PFSK-1 (cell line): ENCODE measurements around the gene RHOC.
A peak's percentile ranks its signal among the peaks of the same experiment; 100 is the strongest.

Experiments
- FOXP2 ChIP-seq: optimal IDR thresholded peaks from 2 replicates; pipeline ENCODE3; 2011; ENCODE audit warnings: borderline replicate concordance, control low read depth, inconsistent platforms; ENCODE audit not compliant: insufficient read depth; ENCODE audit errors: extremely low read length, extremely low read depth
- POLR2AphosphoS5 ChIP-seq: IDR thresholded peaks from 2 replicates; pipeline ENCODE4 v1.6.1; 2012; ENCODE audit warnings: low read depth, mild to moderate bottlenecking, control low read depth, low read length, moderate library complexity
- SIN3A ChIP-seq: IDR thresholded peaks from 2 replicates; pipeline ENCODE4 v1.6.1; 2012; ENCODE audit warnings: mild to moderate bottlenecking, low read length, moderate library complexity, borderline replicate concordance; ENCODE audit not compliant: insufficient read depth
- TAF1 ChIP-seq: IDR thresholded peaks from 2 replicates; pipeline ENCODE4 v1.6.1; 2012; ENCODE audit warnings: low read length, control low read depth, borderline replicate concordance; ENCODE audit not compliant: insufficient read depth
- TF ChIP-seq, protein P1 (sequence below), 2 experiments: IDR thresholded peaks; 2 replicates each; pipeline versions ENCODE4 v1.6.1 to v1.8.0; 2011 to 2012; ENCODE audit warnings: low read depth in 2 of 2, low read length in 2 of 2, control low read depth in 1 of 2, inconsistent platforms in 1 of 2, mild to moderate bottlenecking in 1 of 2, moderate library complexity in 1 of 2; ENCODE audit not compliant: insufficient read depth in 1 of 2

RHOC gene

DNA sequence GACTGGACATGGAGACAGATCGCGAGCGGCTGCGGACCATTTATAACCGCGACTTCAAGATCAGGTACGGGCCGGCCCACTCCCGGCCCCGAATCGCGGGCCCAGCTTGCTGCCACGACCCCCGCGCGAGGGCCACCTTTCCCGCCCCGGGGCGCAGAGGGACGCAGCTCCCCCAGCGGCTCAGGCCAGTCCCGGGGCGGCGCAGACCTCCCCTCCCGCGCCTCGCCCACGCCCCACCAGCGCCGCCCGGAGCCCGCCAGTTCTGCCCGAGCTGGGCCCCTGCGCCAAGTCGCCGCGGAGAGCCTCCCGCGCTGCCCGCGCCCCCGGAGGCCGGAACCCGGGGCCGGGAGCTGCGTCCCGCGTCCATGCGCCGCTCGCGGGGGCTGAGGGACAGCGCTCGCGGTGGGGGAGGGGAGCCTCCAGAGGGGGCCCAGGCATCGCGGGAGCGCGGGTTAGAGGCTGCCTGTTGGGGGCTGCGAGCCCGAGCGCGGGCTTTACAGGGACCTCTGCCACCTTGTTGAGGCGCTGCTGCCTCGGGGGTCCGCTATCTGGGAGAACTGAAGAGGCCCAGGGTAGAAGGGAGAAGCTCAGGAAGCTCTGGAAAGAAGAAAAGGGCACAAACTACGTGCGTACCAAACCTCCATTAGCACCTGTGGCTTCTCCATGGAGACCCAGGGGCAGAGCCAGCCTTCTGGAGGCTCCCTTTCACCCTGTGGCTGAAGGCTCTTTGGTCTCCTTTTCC is 31.8 kb downstream of the RHOC start:
- TF ChIP-seq POLR2AphosphoS5: no peak
- TF ChIP-seq, protein P1, sequence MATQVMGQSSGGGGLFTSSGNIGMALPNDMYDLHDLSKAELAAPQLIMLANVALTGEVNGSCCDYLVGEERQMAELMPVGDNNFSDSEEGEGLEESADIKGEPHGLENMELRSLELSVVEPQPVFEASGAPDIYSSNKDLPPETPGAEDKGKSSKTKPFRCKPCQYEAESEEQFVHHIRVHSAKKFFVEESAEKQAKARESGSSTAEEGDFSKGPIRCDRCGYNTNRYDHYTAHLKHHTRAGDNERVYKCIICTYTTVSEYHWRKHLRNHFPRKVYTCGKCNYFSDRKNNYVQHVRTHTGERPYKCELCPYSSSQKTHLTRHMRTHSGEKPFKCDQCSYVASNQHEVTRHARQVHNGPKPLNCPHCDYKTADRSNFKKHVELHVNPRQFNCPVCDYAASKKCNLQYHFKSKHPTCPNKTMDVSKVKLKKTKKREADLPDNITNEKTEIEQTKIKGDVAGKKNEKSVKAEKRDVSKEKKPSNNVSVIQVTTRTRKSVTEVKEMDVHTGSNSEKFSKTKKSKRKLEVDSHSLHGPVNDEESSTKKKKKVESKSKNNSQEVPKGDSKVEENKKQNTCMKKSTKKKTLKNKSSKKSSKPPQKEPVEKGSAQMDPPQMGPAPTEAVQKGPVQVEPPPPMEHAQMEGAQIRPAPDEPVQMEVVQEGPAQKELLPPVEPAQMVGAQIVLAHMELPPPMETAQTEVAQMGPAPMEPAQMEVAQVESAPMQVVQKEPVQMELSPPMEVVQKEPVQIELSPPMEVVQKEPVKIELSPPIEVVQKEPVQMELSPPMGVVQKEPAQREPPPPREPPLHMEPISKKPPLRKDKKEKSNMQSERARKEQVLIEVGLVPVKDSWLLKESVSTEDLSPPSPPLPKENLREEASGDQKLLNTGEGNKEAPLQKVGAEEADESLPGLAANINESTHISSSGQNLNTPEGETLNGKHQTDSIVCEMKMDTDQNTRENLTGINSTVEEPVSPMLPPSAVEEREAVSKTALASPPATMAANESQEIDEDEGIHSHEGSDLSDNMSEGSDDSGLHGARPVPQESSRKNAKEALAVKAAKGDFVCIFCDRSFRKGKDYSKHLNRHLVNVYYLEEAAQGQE (IDR thresholded peaks at IDR 0.05; ENCODE audit: insufficient read depth in 1 of 2, low read depth in 2 of 2, low read length in 2 of 2): no peak
- TF ChIP-seq FOXP2: peak; percentile 30
- no peak for TF ChIP-seq SIN3A
- TF ChIP-seq TAF1: no peak

DNA sequence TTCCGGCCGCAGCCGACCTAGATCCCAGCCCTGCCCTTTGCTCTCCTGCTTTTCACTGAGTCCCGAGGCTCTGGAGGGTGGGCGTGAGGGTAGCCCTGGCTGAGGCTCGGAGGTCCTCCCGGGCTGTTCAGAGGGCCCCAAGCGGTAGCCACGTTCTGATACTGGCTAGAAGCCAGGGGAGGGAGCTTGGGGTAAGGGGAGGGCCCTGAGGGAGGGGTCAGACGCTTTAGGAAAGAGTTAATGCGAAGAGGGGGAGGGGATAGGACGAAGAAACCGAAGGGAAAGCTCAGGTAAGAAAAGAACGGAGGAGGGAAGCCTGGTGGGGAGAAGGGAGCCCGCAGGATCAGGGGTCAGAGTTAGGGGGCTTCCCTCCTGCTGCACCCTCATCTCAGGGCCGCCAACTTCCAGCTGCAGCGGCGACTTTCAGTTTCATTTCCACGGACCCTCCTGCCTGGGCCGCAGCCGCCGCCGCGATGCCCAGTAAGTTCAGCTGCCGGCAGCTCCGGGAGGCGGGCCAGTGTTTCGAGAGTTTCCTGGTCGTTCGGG is 32.4 kb downstream of the RHOC start, which contains the start of gene MOV10:
Gene MOV10 (plus strand): TSS at position 220 of the 546 bp plus-strand sequence. CDS start 254 bp downstream, at position 474.
- TF ChIP-seq TAF1 (peak; percentile 53; the same call in 1 of the 2 replicates), POLR2AphosphoS5 (peak; percentile 85), FOXP2 (no peak)

GRCh38 chr1:112673592-112674439 is 33.1 kb downstream of the RHOC start:
- TF ChIP-seq SIN3A (no peak), FOXP2 (peak; percentile 19), POLR2AphosphoS5 (no peak), TAF1 (no peak; the same call in 1 of the 2 replicates)
- TF ChIP-seq, protein P1 (IDR thresholded peaks at IDR 0.05; ENCODE audit: insufficient read depth in 1 of 2, low read depth in 2 of 2, low read length in 2 of 2): no peak

- TF ChIP-seq TAF1: no peak
- TF ChIP-seq FOXP2: no peak
- TF ChIP-seq SIN3A: no peak
- TF ChIP-seq, protein P1 (IDR thresholded peaks at IDR 0.05; ENCODE audit: insufficient read depth in 1 of 2, low read depth in 2 of 2, low read length in 2 of 2): no peak
- TF ChIP-seq POLR2AphosphoS5: no peak
Measured at GRCh38 chr1:112672842-112673241, 34.1 kb downstream of the RHOC start.

GRCh38 chr1:112672009-112672408 is 34.9 kb downstream of the RHOC start:
- TF ChIP-seq TAF1 (no peak), FOXP2 (no peak)
